ENCODE data around the gene TAS2R41.
"Not testable (repeated sequence)": the region's sequence is repeated elsewhere in the genome, so short reads cannot be mapped to it uniquely, and the experiment has no call there.

Gene TAS2R41

GRCh38 chr7:143456992-143457793 lies 20.5 kb upstream of the TAS2R41 start:
- DNase-seq, result no peak

- no peak for DNase-seq
Measured at GRCh38 chr7:143458263-143458662, 19.4 kb upstream of the TAS2R41 start.

GRCh38 chr7:143458681-143459080 lies 19.0 kb upstream of the TAS2R41 start:
- DNase-seq, result no peak

- no peak for DNase-seq
Measured at GRCh38 chr7:143459359-143459758, 18.3 kb upstream of the TAS2R41 start.

GRCh38 chr7:143460271-143460979 lies 17.2 kb upstream of the TAS2R41 start:
- DNase-seq, result no peak

- no peak for DNase-seq
Measured at GRCh38 chr7:143462045-143462444, 15.6 kb upstream of the TAS2R41 start.

GRCh38 chr7:143463556-143463955 lies 14.1 kb upstream of the TAS2R41 start:
- no peak for DNase-seq

- DNase-seq, result no peak
Measured at GRCh38 chr7:143463957-143464356, 13.7 kb upstream of the TAS2R41 start.

GRCh38 chr7:143467724-143468123 lies 9.9 kb upstream of the TAS2R41 start:
- no peak for DNase-seq

- not testable (repeated sequence) for DNase-seq
Measured at GRCh38 chr7:143472071-143472689, 5.5 kb upstream of the TAS2R41 start.

- DNase-seq, result no peak
Measured at GRCh38 chr7:143479055-143479766, 1.5 kb downstream of the TAS2R41 start.

- DNase-seq, result no peak
Measured at GRCh38 chr7:143480501-143480900, 2.8 kb downstream of the TAS2R41 start.

- DNase-seq, result no peak
Measured at GRCh38 chr7:143484119-143484518, 6.4 kb downstream of the TAS2R41 start.

- no peak for DNase-seq
Measured at GRCh38 chr7:143485094-143485493, 7.4 kb downstream of the TAS2R41 start.

- DNase-seq, result no peak
Measured at GRCh38 chr7:143485500-143485899, 7.8 kb downstream of the TAS2R41 start.

GRCh38 chr7:143486266-143486665 lies 8.6 kb downstream of the TAS2R41 start:
- not testable (repeated sequence) for DNase-seq

- no peak for DNase-seq
Measured at GRCh38 chr7:143487061-143487460, 9.4 kb downstream of the TAS2R41 start.

- DNase-seq, result no peak
Measured at GRCh38 chr7:143487566-143487965, 9.9 kb downstream of the TAS2R41 start.

- no peak for DNase-seq
Measured at GRCh38 chr7:143490717-143491306, 13.1 kb downstream of the TAS2R41 start.

- DNase-seq, result no peak
Measured at GRCh38 chr7:143492043-143492471, 14.4 kb downstream of the TAS2R41 start.

- DNase-seq, result no peak
Measured at GRCh38 chr7:143492799-143493739, 15.4 kb downstream of the TAS2R41 start.

- no peak for DNase-seq
Measured at GRCh38 chr7:143493751-143494150, 16.1 kb downstream of the TAS2R41 start.
